Measurements from ENCODE around the gene CADPS2. TPM values are rescaled to one million over a fixed set of nuclear protein-coding genes. Genes with fewer than 3 reads are reported as not detected.

CADPS2 gene
- total and polyA plus RNA-seq, 2 of the 4 experiments (the other 2 are of a cell fraction): 0.10 to 0.54 TPM

- Histone ChIP-seq H3K9me3 (ENCODE audit: control insufficient read depth, insufficient read depth, low read length) (no peaks in the 10 kb centered on the region), H2AK5ac (ENCODE audit: low read depth, low read length) (no peak overlapping the region), H3K4me3 (ENCODE audit: insufficient read depth, low read depth, low read length) (no peak overlapping the region), H2AK9ac (replicated peaks; ENCODE audit: low read depth, low read length, poor library complexity) (no peak overlapping the region), H3K4ac (ENCODE audit: low read depth, low read length) (no peak overlapping the region), H4K8ac (ENCODE audit: low read depth in 2 of 2, low read length in 2 of 2) (no peak overlapping the region), H2BK20ac (ENCODE audit: low read depth, low read length) (no peak overlapping the region), H2AFZ (replicated peaks; ENCODE audit: low read length, poor library complexity) (no peak overlapping the region), H4K5ac (ENCODE audit: low read depth, low read length) (no peak overlapping the region), H2BK5ac (ENCODE audit: low read depth, low read length, poor library complexity, severe bottlenecking) (no peak overlapping the region), H3K27ac (ENCODE audit: insufficient read depth, low read length) (no peak overlapping the region), H2BK15ac (ENCODE audit: low read depth, low read length) (no peak overlapping the region), H3K18ac (ENCODE audit: low read depth, low read length) (no peak overlapping the region), H3K36me3 (ENCODE audit: control insufficient read depth, insufficient read depth, low read length) (no peaks in the 10 kb centered on the region), H3K4me1 (ENCODE audit: control insufficient read depth, insufficient read depth, low read length) (no peaks in the 10 kb centered on the region), H3K79me1 (ENCODE audit: low read depth in 1 of 2, low read length in 2 of 2) (no peaks in the 10 kb centered on the region), H2BK120ac (ENCODE audit: low read depth, low read length) (no peak overlapping the region), H4K91ac (ENCODE audit: insufficient read depth, low read depth, low read length) (no peak overlapping the region), H3K14ac (replicated peaks; ENCODE audit: low read depth, low read length) (no peak overlapping the region), H4K20me1 (ENCODE audit: insufficient read depth, low read length) (no peaks in the 10 kb centered on the region), H3K4me2 (ENCODE audit: low read depth, low read length) (no peak overlapping the region), H3K9ac (ENCODE audit: low read depth, low read length) (no peak overlapping the region), H3K56ac (ENCODE audit: extremely low read depth, insufficient read depth, low read length) (no peak overlapping the region), H3K27me3 (ENCODE audit: control insufficient read depth, insufficient read depth, low read length) (no peaks in the 10 kb centered on the region), H3K9me1 (ENCODE audit: insufficient read depth, low read length) (no peaks in the 10 kb centered on the region), H3K23ac (ENCODE audit: low read depth, low read length) (no peak overlapping the region)
- no peak for ATAC-seq (ENCODE audit: low read depth)
- TF ChIP-seq MXI1 (IDR thresholded peaks at IDR 0.05; ENCODE audit: borderline replicate concordance, low read depth, low read length) (no peak), FOS (IDR thresholded peaks at IDR 0.05; ENCODE audit: low read depth, low read length) (no peak), SMC3 (IDR thresholded peaks at IDR 0.05; ENCODE audit: low read depth, low read length) (no peak), RFX5 (IDR thresholded peaks at IDR 0.05; ENCODE audit: low read depth, low read length) (no peak)
- in situ Hi-C loops (cut with MboI; ENCODE audit: low sequenced_read_pairs) (no loop called here), dilution Hi-C loops (cut with HindIII; ENCODE audit: low sequenced_read_pairs, unreplicated experiment) (no loop called here), intact Hi-C loops (cut with micrococcal nuclease) (no loop called here)
- POLR2A ChIA-PET (ENCODE audit: unreplicated experiment): no interaction called here
- DNase-seq: no peak
- no TSS peak for BruUV-seq (replicated peaks)
- no CpG with 5 or more reads among the region's 1 CpG for WGBS, 2 experiments (ENCODE audit: extremely low coverage in 2 of 2, insufficient read length in 1 of 2)
- CTCF ChIA-PET: no interaction called here
These were observed 595.8 kb downstream of the CADPS2 start for GRCh38 chr7:122290476-122290875.
